Measurements from ENCODE around the gene TRIM44.
"Not testable (repeated sequence)": the region's sequence is repeated elsewhere in the genome, so short reads cannot be mapped to it uniquely, and the experiment has no call there.

Gene TRIM44

GRCh38 chr11:35633827-35634423 lies 28.6 kb upstream of the TRIM44 start:
- DNase-seq, result no peak

- no peak for DNase-seq
Measured at GRCh38 chr11:35635933-35636332, 26.6 kb upstream of the TRIM44 start.

- DNase-seq, result no peak
Measured at GRCh38 chr11:35639591-35640179, 22.9 kb upstream of the TRIM44 start.

- DNase-seq, result peak; percentile 59
Measured at GRCh38 chr11:35641171-35641897, 21.2 kb upstream of the TRIM44 start.

- DNase-seq, result no peak
Measured at GRCh38 chr11:35641964-35642363, 20.6 kb upstream of the TRIM44 start.

- DNase-seq, result no peak
Measured at GRCh38 chr11:35647421-35648093, 15.0 kb upstream of the TRIM44 start.

- DNase-seq, result no peak
Measured at GRCh38 chr11:35650006-35650405, 12.6 kb upstream of the TRIM44 start.

- DNase-seq, result no peak
Measured at GRCh38 chr11:35650467-35650866, 12.1 kb upstream of the TRIM44 start.

- DNase-seq, result no peak
Measured at GRCh38 chr11:35651263-35651662, 11.3 kb upstream of the TRIM44 start.

GRCh38 chr11:35652786-35653185 lies 9.8 kb upstream of the TRIM44 start:
- DNase-seq, result not testable (repeated sequence)

- no peak for DNase-seq
Measured at GRCh38 chr11:35654711-35655110, 7.9 kb upstream of the TRIM44 start.

- no peak for DNase-seq
Measured at GRCh38 chr11:35655254-35655653, 7.3 kb upstream of the TRIM44 start.

GRCh38 chr11:35655856-35656255 lies 6.7 kb upstream of the TRIM44 start:
- DNase-seq, result no peak

- DNase-seq, result peak; percentile 24
Measured at GRCh38 chr11:35658020-35658948, 4.3 kb upstream of the TRIM44 start.

GRCh38 chr11:35661534-35661933 lies 1.0 kb upstream of the TRIM44 start:
- no peak for DNase-seq

GRCh38 chr11:35662061-35662648 lies 420 bp upstream of the TRIM44 start:
- peak; percentile 71 for DNase-seq

GRCh38 chr11:35663408-35663702 lies 780 bp downstream of the TRIM44 start:
- no peak for DNase-seq

GRCh38 chr11:35664977-35665441 lies 2.4 kb downstream of the TRIM44 start:
- no peak for DNase-seq

- no peak for DNase-seq
Measured at GRCh38 chr11:35667257-35667656, 4.7 kb downstream of the TRIM44 start.

- not testable (repeated sequence) for DNase-seq
Measured at GRCh38 chr11:35668350-35668749, 5.8 kb downstream of the TRIM44 start.

GRCh38 chr11:35671396-35672127 lies 9.0 kb downstream of the TRIM44 start:
- no peak for DNase-seq

- no peak for DNase-seq
Measured at GRCh38 chr11:35672608-35673007, 10.0 kb downstream of the TRIM44 start.
